Aorta (tissue), 5 donors: Measurements from ENCODE around the gene MAPK10. TPM values are rescaled to one million over a fixed set of nuclear protein-coding genes. Genes with fewer than 3 reads are reported as not detected.

ENCODE experiments used
- ATAC-seq: fragments of 200-7000 bp; cut with Tn5 transposase; one replicate; pipeline ENCODE4 v1.9.1; 2022; ENCODE audit warnings: moderate library complexity; ENCODE audit not compliant: low FRiP score
- DNase-seq, 2 donors: peaks; one replicate each; pipeline ENCODE4 v3.0.0-alpha.2; 2020
- H3K27ac ChIP-seq, 2 donors: one replicate each; pipeline ENCODE4 v1.5.1; 2013; ENCODE audit warnings: low read length in 2 of 2, mild to moderate bottlenecking in 2 of 2, moderate library complexity in 2 of 2, control low read depth in 1 of 2, inconsistent platforms in 1 of 2, low read depth in 1 of 2
- H3K27me3 ChIP-seq, 2 donors: one replicate each; pipeline ENCODE4 v1.6.1; 2013; ENCODE audit warnings: control low read depth in 1 of 2, low read length in 1 of 2, mild to moderate bottlenecking in 1 of 2, moderate library complexity in 1 of 2; ENCODE audit not compliant: insufficient read depth in 2 of 2, control insufficient read depth in 1 of 2
- H3K36me3 ChIP-seq, 2 donors: one replicate each; pipeline ENCODE4 v1.6.1; 2013; ENCODE audit warnings: control low read depth in 1 of 2, low read length in 1 of 2, mild to moderate bottlenecking in 1 of 2; ENCODE audit not compliant: insufficient read depth in 2 of 2, control insufficient read depth in 1 of 2
- H3K4me1 ChIP-seq, 2 donors: one replicate each; pipeline ENCODE4 v1.6.1; 2013; ENCODE audit warnings: low read length in 2 of 2, control low read depth in 1 of 2, mild to moderate bottlenecking in 1 of 2, moderate library complexity in 1 of 2; ENCODE audit not compliant: insufficient read depth in 2 of 2, control insufficient read depth in 1 of 2
- H3K4me3 ChIP-seq, 2 donors: one replicate each; pipeline ENCODE4 v1.5.1; 2013; ENCODE audit warnings: low read length in 2 of 2, control low read depth in 1 of 2, mild to moderate bottlenecking in 1 of 2
- H3K9me3 ChIP-seq: one replicate; pipeline ENCODE4 v1.6.1; 2013; ENCODE audit warnings: mild to moderate bottlenecking, low read length; ENCODE audit not compliant: control insufficient read depth
- WGBS, 2 donors: extraction: QIAGEN DNeasy Blood & Tissue Kit; methylation state at CpG; one replicate each; pipeline ENCODE4 v1.1.7; 2013; 5-methylcytosine and 5-hydroxymethylcytosine counted together
- intact Hi-C, 2 donors: fragments of 100-400 bp; cut with DNase I; formaldehyde crosslinking; loops; one replicate each; pipeline versions ENCODE4 v1.14.2 to v1.15.0; 2022
- polyA plus RNA-seq, 2 donors: library from polyadenylated mRNA; stranded (reverse); fragments of 200-250 nt; gene quantifications; one replicate each; pipeline ENCODE4 v1.2.3, GENCODE V29; 2013
- total RNA-seq, 2 donors: library from RNA; stranded (reverse); fragmentation: NEBNext Ultra II Directional; extraction: Animal tissue kit (Norgen Biotek cat#: 25700); gene quantifications; one replicate each; pipeline ENCODE4 v1.2.1, GENCODE V29; 2021
- donor health status: healthy with polysubstance abuse.
- donor health status: Bipolar disorder and iron deficiency.
- donor health status: DM: no; HTN: no; CAD: no.
- donor health status: DM: no; HTN: no; CAD: no.
- donor health status: DM: yes; HTN: yes; CAD: no.

The MAPK10 gene
- total and polyA plus RNA-seq, 4 donors = 12.4 to 40.0 (median 24.1) TPM

DNA sequence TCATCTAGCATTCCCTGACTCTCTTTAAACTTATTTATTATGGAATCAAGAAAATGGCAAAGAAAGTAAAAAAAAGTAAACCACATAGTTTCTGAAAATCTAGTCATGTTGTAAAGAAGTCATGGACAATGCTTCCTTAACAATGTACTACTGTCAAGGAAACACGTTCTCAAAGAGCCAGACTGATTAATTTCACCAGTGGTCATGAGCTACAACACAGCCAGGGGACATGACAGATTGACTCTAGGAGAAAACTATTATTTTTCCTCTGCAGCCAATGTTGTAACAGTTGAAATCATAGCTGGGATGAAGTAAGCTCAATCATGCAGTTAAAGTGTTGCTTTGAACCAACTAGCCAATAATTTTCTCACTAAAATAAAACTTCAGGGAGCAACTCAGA, 109.2 kb downstream of the MAPK10 start:
- no peak overlapping the region for H3K4me3 ChIP-seq
- DNase-seq (no peak), ATAC-seq (no peak)
- H3K27ac ChIP-seq = no peak overlapping the region
- intact Hi-C loops = no loop called here
- no peaks in the 10 kb centered on the region for H3K27me3 ChIP-seq
- WGBS, 2 donors = 9 to 18% methylated on average over 1 of the region's 1 CpG
- peaks cover 4% of the 10 kb centered on the region for H3K9me3 ChIP-seq
- H3K36me3 ChIP-seq = no peaks in the 10 kb centered on the region
- H3K4me1 ChIP-seq = no peaks in the 10 kb centered on the region

DNA sequence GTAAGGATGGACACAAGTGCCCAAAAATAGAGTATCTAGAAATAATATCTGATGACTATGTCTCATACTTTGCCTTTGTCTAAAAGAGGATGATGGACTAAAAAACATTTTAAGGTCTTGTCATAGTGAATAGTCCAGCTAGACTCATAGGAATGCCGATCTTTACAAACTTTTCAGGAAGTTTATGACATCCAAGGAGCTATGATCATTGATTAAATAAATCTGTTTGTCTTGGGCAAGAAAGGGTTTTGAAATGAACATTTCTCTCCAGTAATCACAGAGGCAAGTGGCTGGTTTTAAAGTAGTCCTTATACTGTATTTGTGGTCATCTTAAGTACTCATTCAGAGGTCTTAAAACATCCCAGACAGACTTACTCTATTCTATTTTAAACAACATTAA, 109.8 kb downstream of the MAPK10 start:
- DNase-seq = no peak
- Histone ChIP-seq H3K4me1 (no peaks in the 10 kb centered on the region), H3K27ac (no peak overlapping the region), H3K27me3 (no peaks in the 10 kb centered on the region), H3K9me3 (peaks cover 4% of the 10 kb centered on the region), H3K4me3 (no peak overlapping the region), H3K36me3 (no peaks in the 10 kb centered on the region)
- ATAC-seq = no peak
- 59 to 81% methylated on average over 1 of the region's 1 CpG for WGBS, 2 donors
- intact Hi-C loops = no loop called here

DNA sequence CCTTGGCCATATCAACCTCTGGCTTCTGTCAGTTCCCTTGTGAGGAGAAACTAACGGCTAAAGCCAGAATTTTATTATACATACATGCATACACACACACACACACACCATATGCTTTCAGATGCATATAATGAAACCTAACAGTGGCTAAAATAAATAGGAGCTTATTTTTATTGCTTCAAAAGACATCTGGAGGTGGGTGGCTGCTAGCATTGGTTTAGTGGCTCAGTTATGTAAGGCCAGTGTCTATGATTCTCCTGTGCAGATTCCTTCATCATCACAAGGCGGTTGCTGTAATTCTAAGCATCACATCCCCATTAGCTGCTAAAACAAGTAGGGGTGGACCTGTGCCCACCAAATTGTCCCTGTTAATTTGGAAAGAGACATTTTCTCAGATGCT, 110.8 kb downstream of the MAPK10 start:
- Histone ChIP-seq H3K36me3 (no peaks in the 10 kb centered on the region), H3K4me1 (no peaks in the 10 kb centered on the region), H3K4me3 (no peak overlapping the region), H3K9me3 (peaks cover 4% of the 10 kb centered on the region), H3K27ac (no peak overlapping the region), H3K27me3 (no peaks in the 10 kb centered on the region)
- intact Hi-C loops = no loop called here
- 69 to 81% methylated on average over 2 of the region's 2 CpGs for WGBS, 2 donors
- DNase-seq = no peak
- no peak for ATAC-seq

DNA sequence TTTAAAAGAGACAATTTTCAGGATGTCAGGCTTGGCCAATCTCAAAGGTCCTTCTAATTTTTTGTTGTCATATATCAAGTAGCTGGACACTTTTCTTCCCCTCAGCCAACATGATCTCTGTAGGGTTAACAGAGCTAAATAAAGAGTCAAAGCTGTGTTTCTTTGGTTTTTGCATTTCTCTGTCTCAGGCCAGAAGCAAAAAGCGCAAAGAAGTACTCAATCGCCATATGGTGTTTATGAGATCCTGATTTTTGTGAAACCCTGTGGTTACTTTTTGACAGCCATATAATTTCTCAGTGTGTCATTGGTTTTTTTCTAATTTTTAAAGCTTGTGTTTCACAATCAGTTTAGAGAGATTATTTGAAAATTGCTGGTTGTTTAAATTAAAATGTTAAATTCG, 111.9 kb downstream of the MAPK10 start:
- Histone ChIP-seq H3K36me3 (no peaks in the 10 kb centered on the region), H3K4me1 (no peaks in the 10 kb centered on the region), H3K4me3 (no peak overlapping the region), H3K27ac (no peak overlapping the region), H3K27me3 (no peaks in the 10 kb centered on the region), H3K9me3 (peaks cover 4% of the 10 kb centered on the region)
- WGBS, 2 donors = 87 to 88% methylated on average over 3 of the region's 3 CpGs
- ATAC-seq (no peak), DNase-seq (no peak)
- intact Hi-C loops = no loop called here

DNA sequence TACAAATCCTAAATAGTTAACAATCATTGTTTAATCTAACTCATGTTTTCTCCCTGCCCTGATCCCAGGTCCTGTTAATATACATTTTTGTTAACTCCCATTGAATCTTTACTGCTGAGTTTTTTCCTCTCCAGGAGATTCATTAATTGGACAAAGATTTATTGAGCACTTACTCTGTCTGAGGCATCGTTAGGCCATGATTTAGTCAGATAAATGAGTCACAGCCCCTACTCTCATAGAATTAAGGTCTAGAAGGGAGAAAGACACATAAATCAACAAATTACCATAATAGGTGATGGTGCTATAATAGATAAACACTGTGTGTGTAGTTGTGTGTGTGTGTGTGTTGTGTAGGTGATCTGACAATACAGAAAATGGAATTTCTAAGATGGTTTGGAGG, 112.5 kb downstream of the MAPK10 start:
- no peak for DNase-seq
- H3K4me3 ChIP-seq = no peak overlapping the region
- no peaks in the 10 kb centered on the region for H3K4me1 ChIP-seq
- peaks cover 4% of the 10 kb centered on the region for H3K9me3 ChIP-seq
- WGBS, 2 donors = 42 to 92% methylated on average over 1 of the region's 1 CpG
- no peak for ATAC-seq
- H3K36me3 ChIP-seq = no peaks in the 10 kb centered on the region
- no peak overlapping the region for H3K27ac ChIP-seq
- intact Hi-C loops = no loop called here
- H3K27me3 ChIP-seq = no peaks in the 10 kb centered on the region

DNA sequence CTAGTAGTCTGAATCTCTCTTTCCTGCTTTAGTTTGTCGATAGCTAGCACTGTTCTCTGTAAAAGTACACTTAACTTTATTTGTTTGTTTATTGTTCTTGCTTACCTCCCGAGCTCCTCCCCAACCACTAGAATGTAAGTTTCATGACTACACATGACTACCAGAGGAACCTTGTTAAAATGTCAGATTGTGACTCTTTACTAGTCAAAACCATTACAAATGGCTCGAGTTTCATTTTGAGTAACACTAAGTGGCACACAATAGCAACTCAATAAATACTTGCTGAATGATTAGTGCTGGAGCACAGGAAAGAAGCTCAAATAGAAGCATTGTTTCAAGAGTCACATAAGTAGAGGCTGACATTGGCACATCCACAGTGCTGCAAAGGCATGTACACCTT, 116.1 kb downstream of the MAPK10 start:
- no peak overlapping the region for H3K27ac ChIP-seq
- no peaks in the 10 kb centered on the region for H3K4me1 ChIP-seq
- DNase-seq (no peak), ATAC-seq (no peak)
- intact Hi-C loops = no loop called here
- no peaks in the 10 kb centered on the region for H3K27me3 ChIP-seq
- H3K9me3 ChIP-seq = peaks cover 2% of the 10 kb centered on the region
- 85 to 86% methylated on average over 3 of the region's 3 CpGs for WGBS, 2 donors
- H3K4me3 ChIP-seq = no peak overlapping the region
- H3K36me3 ChIP-seq = no peaks in the 10 kb centered on the region

DNA sequence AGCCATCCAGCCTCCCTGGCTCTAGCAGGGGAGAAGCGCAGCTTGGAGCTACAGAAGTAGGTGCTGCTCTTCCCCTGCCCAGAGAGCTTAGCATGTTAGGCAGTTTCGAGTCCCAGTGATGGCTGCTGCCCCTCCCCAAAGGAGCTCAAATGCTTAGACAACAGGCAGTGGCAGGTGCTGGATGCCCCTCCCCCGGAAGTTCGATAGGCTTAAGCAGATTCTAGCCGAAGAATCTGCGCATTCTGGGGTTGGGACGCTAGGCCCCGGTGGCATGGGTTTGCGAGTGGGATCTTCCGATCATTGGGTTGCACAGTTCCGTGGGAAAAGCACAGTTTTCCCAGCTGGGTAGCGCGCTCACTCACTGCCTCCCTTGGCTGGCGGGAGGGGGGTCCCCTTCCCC, 117.2 kb downstream of the MAPK10 start:
- intact Hi-C loops = no loop called here
- H3K27ac ChIP-seq = no peak overlapping the region
- ATAC-seq (no peak), DNase-seq (no peak)
- 93 to 96% methylated on average over 14 of the region's 14 CpGs for WGBS, 2 donors
- no peaks in the 10 kb centered on the region for H3K36me3 ChIP-seq
- H3K4me1 ChIP-seq = no peaks in the 10 kb centered on the region
- H3K4me3 ChIP-seq = no peak overlapping the region
- no peaks in the 10 kb centered on the region for H3K27me3 ChIP-seq
- peaks cover 2% of the 10 kb centered on the region for H3K9me3 ChIP-seq

DNA sequence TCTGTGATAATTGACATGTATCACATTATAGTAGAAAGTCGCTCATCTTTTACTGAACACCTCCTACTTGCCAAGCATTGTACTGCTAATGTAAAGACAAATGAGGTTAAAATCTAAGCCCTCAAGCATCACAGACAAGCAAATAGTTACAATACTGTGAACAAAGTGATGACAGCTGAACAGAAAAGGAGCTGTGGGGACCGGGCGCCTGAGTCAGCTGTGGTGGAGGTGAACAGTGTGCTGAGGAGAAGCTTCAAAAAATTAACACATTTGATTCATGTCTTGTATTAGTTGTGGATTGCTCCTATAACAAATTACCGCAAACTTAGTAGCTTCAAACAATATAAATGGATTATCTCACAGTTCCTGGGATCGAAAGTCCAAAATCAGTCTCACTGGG, 124.3 kb downstream of the MAPK10 start:
- no peaks in the 10 kb centered on the region for H3K36me3 ChIP-seq
- ATAC-seq (no peak), DNase-seq (no peak)
- WGBS, 2 donors = 88 to 90% methylated on average over 5 of the region's 5 CpGs
- no peak overlapping the region for H3K27ac ChIP-seq
- intact Hi-C loops = no loop called here
- no peaks in the 10 kb centered on the region for H3K27me3 ChIP-seq
- no peaks in the 10 kb centered on the region for H3K9me3 ChIP-seq
- H3K4me3 ChIP-seq = no peak overlapping the region
- no peaks in the 10 kb centered on the region for H3K4me1 ChIP-seq

DNA sequence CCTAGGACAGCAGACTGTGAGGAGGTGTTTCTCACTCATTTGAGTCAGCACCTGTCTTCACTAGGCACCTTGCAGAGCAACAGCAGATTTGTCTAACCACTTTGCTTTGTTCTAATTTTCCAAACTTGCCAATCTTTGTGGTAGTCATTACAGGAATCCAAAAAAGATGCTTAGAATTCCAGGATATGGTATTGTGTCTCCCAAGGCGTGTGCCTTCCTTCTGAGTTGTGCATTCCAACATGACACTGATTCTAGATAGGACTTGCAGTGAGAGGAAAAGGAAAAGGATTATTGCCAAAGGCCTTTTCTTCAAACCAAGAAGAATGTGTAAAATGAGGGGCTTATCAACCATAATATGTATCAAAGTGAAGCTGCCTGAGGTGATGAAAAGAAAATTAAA, 126.2 kb downstream of the MAPK10 start:
- 13 to 35% methylated on average over 1 of the region's 1 CpG for WGBS, 2 donors

More for the DNA sequence above, 126.2 kb downstream of the MAPK10 start:
- DNase-seq (no peak), ATAC-seq (no peak)
- H3K4me1 ChIP-seq = no peaks in the 10 kb centered on the region
- H3K36me3 ChIP-seq = no peaks in the 10 kb centered on the region
- H3K9me3 ChIP-seq = no peaks in the 10 kb centered on the region
- no peaks in the 10 kb centered on the region for H3K27me3 ChIP-seq
- intact Hi-C loops = no loop called here
- no peak overlapping the region for H3K27ac ChIP-seq
- H3K4me3 ChIP-seq = no peak overlapping the region
